NCI-H2081 treated with DMSO at 0.1 percent for 48 hours (cell line): Measurements from ENCODE around the gene ARHGAP33.
"Not testable (repeated sequence)": the region's sequence is repeated elsewhere in the genome, so short reads cannot be mapped to it uniquely, and the experiment has no call there.

Experiments
- DNase-seq: peaks from one replicate; lab custom pipeline; 2025; lab: John Stamatoyannopoulos, UW

The ARHGAP33 gene

DNA sequence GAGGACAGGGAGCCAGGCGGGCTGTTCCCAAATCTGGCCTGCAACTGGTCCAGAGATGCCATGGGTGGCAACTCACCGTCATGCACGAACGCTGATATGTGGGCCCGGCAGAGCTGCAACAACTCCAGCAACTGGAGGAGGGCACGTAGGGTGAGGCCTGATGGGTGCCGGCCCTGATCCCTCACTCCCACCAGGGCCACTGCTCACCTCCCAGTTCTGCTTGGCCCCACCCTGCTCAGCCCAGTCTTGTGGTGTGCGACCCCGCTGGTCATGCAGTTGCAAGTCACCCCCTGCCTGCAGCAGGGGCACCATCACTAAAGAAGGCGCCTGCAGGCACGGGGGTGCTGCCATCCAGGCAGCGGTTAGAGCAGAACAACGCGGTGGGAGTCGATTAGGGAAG is 16.9 kb downstream of the ARHGAP33 start:
- no peak for DNase-seq

- DNase-seq, result no peak
Measured at GRCh38 chr19:35792888-35793287, 17.5 kb downstream of the ARHGAP33 start.

DNA sequence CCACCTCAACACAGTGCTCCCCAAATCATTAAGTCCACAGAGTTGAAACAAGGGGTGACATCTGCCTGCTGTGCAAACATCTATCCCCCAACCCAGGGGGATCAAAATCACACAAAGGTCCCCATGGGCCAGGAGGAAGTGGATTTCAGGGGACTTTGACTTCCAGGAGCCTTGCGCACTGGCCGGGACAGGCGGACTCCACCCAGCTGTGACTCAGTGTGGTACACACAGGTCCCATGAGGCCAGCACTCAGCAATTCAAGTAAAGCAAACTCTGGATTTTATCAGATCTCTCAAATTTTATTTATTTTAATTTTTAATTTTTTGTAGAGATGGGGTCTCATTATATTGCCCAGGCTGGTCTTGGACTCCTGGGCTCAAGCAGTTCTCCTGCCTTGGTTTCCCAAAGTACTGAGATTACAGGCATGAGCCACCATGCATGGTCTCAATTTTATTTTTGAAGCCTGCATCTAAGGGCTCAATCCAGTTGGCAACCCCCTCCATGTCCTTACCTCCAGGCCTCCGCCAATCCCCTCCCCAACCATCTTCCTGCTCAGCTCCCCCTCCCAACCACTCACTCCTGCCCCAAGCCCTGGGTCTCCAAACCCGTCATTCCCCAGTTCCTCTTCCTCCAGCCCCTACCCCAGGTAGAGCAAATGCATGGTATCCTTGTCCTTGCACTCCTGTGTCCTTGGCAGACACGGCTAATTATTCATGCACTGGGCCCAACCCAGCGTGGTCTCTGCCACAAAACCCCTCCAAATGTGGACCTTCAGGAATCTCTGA is 18.2 kb downstream of the ARHGAP33 start:
- DNase-seq, result no peak

DNA sequence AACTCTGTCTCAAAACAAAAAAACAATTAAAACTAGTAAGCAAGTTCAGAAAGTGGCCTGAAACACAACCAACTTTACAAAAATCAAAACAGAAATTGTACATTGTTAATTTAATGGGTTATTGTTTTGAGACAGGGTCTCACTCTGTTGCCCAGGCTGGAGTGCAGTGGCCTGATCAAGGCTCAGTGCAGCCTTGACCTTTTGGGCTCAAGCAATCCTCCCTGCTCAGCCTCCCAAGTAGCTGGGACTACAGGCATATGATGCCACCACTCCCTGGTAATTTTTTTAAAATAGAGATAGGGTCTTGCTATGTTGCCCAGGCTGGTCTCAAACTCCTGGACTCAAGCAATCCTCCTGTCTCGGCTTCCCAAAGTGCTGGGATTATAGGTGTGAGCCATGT is 20.2 kb downstream of the ARHGAP33 start:
- not testable (repeated sequence) for DNase-seq

DNA sequence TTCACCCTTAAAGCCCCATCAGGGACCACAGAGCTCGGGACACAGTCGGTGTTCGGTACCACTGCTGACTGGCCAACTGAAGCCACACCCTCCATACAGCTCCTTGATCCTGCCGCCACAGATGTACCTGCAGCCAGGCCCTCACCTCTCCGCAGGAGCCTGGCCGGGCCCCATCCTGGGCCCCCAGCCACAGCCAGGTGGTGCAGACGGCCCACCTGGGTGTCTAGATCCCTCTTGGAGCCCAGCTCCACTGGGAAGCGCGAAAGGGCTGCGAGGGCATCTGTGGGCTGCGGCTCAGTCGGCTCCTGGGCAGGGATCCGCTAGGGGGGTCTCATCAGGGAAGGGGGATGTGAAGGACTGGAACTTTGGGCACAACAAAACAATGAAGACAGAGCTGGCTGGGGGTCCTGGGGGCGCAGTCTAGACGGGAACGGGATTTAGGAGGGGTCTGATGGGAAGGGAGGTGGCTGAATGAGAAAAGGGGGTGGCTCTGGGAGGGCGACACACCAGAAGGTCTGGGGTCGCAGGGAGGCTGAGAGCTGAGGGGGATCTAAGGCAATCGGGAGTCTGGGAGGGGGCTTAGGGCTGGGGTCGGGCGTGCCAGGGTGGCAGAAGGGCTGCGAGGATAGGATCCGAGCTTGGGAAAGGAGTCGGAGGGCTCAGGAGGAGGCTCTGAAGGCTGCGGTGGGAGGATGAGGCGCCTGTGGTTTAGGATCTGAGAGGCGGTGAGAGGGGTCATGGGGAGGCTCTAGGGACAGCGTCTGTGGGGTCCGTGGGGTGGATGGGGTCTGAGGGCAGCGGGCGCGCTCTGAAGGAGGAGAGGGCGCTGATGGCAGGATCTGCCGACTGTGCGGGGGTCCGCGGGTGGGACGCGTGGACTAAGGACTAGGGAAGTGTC is 21.5 kb downstream of the ARHGAP33 start:
- DNase-seq, result no peak

GRCh38 chr19:35797663-35798062 is 22.3 kb downstream of the ARHGAP33 start:
- DNase-seq, result no peak

- DNase-seq, result no peak
Measured at GRCh38 chr19:35801828-35802227, 26.5 kb downstream of the ARHGAP33 start.

- no peak for DNase-seq
Measured at GRCh38 chr19:35805526-35806102, 30.2 kb downstream of the ARHGAP33 start.

DNA sequence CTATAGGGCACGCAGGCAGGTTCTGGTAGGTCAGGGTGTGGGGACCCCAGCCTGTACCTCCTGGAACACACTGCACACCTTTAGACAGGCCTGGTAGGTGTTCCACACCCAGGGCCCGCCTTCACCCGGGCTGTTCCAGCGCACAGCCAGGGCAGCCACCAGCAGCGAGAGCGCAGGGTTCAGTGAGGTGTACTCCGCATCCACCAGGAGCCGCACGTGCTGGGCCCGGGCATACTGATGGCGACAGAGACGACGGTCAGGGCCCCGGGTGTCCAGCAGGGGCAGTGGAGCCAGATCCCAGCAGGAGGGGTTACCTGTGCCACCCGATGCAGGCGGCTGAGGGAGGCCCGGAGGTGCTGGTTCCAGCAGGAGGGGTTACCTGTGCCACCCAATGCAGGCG is 31.2 kb downstream of the ARHGAP33 start:
- DNase-seq, result no peak

GRCh38 chr19:35807633-35808032 is 32.3 kb downstream of the ARHGAP33 start:
- DNase-seq, result no peak

DNA sequence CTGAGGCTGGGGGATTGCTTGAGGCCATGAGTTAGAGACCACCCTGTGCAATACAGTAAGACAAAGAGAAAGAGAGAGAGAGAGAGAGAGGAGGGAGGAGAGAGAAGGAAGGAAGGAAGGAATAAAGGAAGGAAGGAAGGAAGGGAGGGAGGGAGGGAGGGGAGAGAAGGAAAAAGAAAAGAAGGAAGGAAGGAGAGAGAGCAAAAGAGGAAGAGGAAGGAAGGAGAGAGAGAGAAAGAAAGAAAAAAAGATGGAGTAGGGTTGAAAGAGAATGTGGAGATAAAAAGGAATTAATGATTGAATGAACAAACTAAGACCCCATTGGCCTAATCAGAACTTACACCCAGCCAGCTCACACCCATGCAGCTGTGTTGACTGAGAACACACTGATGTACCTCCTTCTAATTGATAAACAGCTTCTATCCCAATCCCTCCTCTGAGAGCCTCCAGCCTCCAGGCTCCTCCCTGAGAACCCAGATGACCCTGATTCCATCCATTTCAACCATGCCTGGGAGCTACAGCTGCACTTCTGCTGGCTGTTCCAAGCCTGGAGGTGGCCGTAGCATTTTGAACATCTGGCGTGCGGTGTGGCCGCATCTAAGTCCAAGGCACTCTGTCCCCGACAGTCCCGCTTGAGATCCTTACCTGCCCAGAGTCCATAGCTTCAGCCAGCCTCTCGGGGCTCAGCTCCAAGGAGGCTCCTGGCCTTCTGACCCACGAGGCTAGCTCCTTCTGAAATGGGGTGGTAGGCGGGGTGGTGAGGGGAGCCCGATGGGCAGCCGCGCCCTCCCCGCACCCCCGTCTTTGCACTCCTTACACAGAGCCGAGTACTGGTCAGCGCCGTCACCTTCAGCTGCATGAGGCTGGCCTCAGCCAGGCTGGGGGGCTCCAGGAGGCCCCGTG is 36.2 kb downstream of the ARHGAP33 start:
- DNase-seq, result no peak

- no peak for DNase-seq
Measured at GRCh38 chr19:35812220-35813042, 37.1 kb downstream of the ARHGAP33 start, which contains the start of gene PRODH2. PRODH2 (minus strand) TSS chr19:35812845; CDS start chr19:35812805, 40 bp downstream.

DNA sequence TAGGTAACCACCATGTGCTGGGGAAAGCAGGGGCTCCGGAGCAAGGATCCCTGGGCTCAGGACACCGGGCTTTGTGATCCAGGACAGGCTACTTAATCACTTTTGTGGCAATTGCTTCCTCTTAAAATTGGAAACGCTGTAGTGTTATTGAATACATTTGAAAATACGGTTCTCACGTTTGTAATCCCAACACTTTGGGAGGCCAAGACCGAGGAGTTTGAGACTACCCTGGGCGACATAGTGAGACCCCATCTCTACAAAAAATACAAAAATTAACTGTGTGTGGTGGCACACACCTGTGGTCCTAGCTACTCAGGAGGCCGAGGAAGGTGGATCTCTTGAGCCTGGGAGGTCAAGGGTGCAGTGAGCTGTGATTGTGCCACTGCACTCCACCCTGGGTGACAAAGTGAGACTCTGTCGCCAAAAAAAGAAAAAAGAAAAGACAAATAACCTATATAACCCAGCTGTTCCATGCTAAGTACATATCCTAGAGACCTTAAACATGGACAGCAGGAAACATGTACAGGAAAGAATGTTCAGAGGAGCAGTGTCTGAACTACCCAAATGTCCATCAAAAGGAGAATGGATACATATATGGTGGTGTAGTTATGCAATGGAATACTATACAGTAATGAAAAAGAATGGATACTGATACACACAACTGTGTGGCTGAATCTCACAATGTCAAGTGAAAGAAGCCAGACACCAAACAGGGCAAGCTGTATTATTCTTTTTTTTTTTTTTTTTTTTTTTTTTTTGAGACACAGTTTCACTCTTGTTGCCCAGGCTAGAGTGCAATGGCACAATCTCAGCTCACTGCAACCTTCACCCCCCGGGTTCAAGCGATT is 37.9 kb downstream of the ARHGAP33 start:
- no peak for DNase-seq

DNA sequence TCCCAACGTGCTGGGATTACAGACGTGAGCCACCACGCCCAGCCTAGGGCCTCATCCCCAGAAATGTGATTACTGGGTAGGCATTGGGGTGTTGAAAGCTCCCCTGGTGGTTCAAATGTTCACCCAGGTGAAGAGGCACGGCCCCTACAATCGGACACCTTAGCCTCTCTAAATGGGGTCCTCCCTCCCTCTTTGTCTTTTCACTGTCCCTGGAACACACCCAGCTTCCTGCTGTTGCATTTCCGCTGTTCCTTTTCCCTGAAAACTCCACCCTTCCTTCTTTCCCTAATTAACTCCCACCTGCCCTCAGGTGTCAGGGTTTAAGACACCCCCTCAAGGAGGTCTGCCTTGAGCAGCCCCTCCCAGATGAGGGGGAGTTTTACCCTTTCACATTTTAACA is 40.9 kb downstream of the ARHGAP33 start:
- no peak for DNase-seq

GRCh38 chr19:35816846-35817245 is 41.5 kb downstream of the ARHGAP33 start:
- DNase-seq, result no peak

DNA sequence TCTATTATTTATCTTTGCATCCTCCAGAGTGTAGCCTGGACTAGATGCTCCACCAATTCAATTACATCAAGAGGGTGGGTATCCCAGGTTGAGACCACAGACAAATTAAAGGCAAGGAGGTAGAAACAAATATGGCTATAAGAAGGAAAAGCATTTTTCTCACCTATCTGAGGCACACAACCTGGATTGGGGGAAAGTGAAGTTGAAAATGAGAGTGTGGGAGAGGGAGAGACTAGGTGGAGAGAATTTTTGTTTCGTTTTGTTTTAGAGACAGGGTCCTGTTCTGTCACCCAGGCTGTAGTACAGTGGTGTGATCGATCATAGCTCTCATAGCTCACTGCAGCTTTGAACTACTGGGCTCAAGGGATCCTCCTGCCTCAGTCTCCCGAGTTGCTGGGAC is 43.1 kb downstream of the ARHGAP33 start:
- DNase-seq, result no peak

DNA sequence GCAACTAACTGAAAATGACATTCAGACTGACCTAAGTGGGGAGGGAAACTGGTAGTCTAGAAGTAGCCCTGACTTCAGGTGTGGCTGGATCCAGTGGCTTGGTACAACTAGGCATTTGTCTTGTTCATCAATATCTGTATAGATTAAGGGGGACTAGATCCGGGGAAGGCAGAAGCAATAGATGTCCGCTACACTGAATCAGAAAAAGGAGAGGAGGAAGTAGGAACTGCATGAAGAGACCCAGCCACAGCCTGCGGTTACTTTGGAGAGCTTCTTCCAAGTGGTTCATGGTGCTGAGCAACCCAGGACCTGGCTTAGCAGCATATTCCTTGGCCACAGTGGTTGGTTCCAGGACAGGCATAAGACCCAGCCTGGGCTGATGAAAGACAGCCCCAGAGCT is 47.2 kb downstream of the ARHGAP33 start:
- DNase-seq, result no peak

- no peak for DNase-seq
Measured at GRCh38 chr19:35824150-35824549, 48.8 kb downstream of the ARHGAP33 start.

DNA sequence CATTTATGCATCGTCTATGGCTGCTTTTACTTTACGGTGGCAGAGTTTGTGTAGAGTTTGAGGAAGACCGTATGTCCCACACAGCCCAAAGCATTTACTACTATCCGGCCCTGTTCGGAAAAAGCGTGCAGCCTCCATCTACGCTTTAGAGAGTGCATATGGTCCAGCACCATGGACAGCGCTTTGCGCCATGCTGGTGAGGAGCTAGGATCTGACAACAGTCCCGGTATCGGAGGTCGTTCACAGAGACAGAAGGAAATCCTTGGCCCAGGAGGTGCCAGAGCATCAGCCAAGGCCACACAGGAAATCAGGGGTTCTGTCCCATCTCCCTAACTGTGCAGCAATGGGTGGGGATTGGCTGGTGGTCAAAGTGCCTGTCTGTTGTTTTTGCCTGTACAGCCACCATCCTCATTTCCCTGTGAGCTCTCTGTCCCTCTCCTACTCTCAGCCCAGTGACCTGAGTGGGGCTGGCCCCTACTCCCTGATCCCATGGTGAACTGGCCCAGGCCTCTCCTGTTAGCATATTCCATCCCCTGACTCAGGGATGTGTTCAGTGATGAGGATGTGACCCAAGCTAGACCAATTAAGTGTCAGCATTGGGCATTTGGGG is 53.4 kb downstream of the ARHGAP33 start:
- no peak for DNase-seq
